T-helper 17 cell (primary cell): ENCODE data around the gene CHFR. TPM values are rescaled to one million over a fixed set of nuclear protein-coding genes. Genes with fewer than 3 reads are reported as not detected.

Experiments used
- ATAC-seq: fragments of 150-1000 bp; cut with Tn5 transposase; 2 replicates; pipeline ENCODE4 v1.10.0; 2021; ENCODE audit warnings: mild to moderate bottlenecking, moderate library complexity
- DNase-seq, 3 donors: peaks; one replicate each; pipeline versions ENCODE4 v3.0.0 to v3.0.0-alpha.2; 2020 to 2021
- H3K9me3 ChIP-seq: one replicate; pipeline ENCODE4 v1.7.0; 2013; ENCODE audit warnings: low read length, mild to moderate bottlenecking; ENCODE audit not compliant: control insufficient read depth, poor library complexity, severe bottlenecking
- H3K27ac Mint-ChIP-seq: one replicate; pipeline ENCODE4 v1.8.0; 2022; ENCODE audit warnings: mild to moderate bottlenecking, moderate library complexity, mixed read lengths
- H3K27me3 Mint-ChIP-seq: one replicate; pipeline ENCODE4 v1.8.0; 2022; ENCODE audit warnings: mixed read lengths
- H3K36me3 Mint-ChIP-seq: one replicate; pipeline ENCODE4 v1.8.0; 2022; ENCODE audit warnings: low read depth, mixed read lengths
- H3K4me1 Mint-ChIP-seq: one replicate; pipeline ENCODE4 v1.8.0; 2022; ENCODE audit warnings: mild to moderate bottlenecking, mixed read lengths
- H3K4me3 Mint-ChIP-seq: one replicate; pipeline ENCODE4 v1.8.0; 2022; ENCODE audit warnings: mild to moderate bottlenecking, moderate library complexity, mixed read lengths
- total RNA-seq, 4 donors: library from RNA in 2 of 4; stranded (reverse) in 2 of 4; gene quantifications; one replicate each; pipeline ENCODE4 v1.2.3 and lab custom pipeline; 2022 to 2026

CHFR gene
- total RNA-seq, 2 donors from 2014 or later = 91.5 to 94.5 TPM

- no peaks in the 10 kb centered on the region for H3K9me3 ChIP-seq
- ATAC-seq (no peak), DNase-seq (no peak)
- Mint-ChIP-seq H3K36me3 (peaks cover 18% of the 10 kb centered on the region), H3K4me1 (peaks cover 11% of the 10 kb centered on the region), H3K4me3 (no peak overlapping the region), H3K27me3 (no peaks in the 10 kb centered on the region), H3K27ac (no peak overlapping the region)
Measured at GRCh38 chr12:132783917-132784531, 103.4 kb downstream of the CHFR start.

Other genes starting within 250 kb of the CHFR start
- gene POLE, start 200.3 kb downstream of the CHFR start, total RNA-seq = 10 to 100 TPM; 50.4 to 54.7 TPM
- 1 to 10 TPM; 3.0 to 3.1 TPM for gene PXMP2, start 200.0 kb downstream of the CHFR start, total RNA-seq
- 10 to 100 TPM; 19.6 to 23.8 TPM for gene PGAM5, start 176.8 kb downstream of the CHFR start, total RNA-seq
- gene ANKLE2, start 125.8 kb downstream of the CHFR start, total RNA-seq = 10 to 100 TPM; 82.4 to 84.2 TPM
- gene GOLGA3, start 58.7 kb downstream of the CHFR start, total RNA-seq = 10 to 100 TPM; 44.0 to 45.4 TPM
- 1 to 10 TPM; 4.5 to 6.4 TPM for gene ZNF605, start 68.7 kb upstream of the CHFR start, total RNA-seq
- gene ZNF26, start 98.8 kb upstream of the CHFR start, total RNA-seq = 10 to 100 TPM; 27.1 to 34.3 TPM
- gene ZNF84, start 149.9 kb upstream of the CHFR start, total RNA-seq = 10 to 100 TPM; 18.1 to 19.1 TPM
- gene ZNF140, start 193.3 kb upstream of the CHFR start, total RNA-seq = 10 to 100 TPM; 10.9 to 15.8 TPM
- gene ZNF891, start 242.7 kb upstream of the CHFR start, total RNA-seq = 1 to 10 TPM; 3.1 to 4.0 TPM
- 10 to 100 TPM; 17.8 to 31.9 TPM for gene ZNF10, start 243.0 kb upstream of the CHFR start, total RNA-seq